Neural cell (in vitro differentiated cells): ENCODE measurements around the gene MMP28.

ENCODE experiments used
- CTCF ChIP-seq: fragments of 450-650 bp; IDR thresholded peaks from 2 replicates; pipeline ENCODE4 v1.5.1; 2014; ENCODE audit warnings: antibody characterized with exemption, mild to moderate bottlenecking, moderate library complexity; ENCODE audit not compliant: poor library complexity, severe bottlenecking
- EZH2 ChIP-seq: fragments of 200-600, 300-800 bp; shearing (Covaris generic), sonication (generic); IDR thresholded peaks from 2 replicates; pipeline ENCODE4 v1.6.1; 2014; ENCODE audit warnings: antibody characterized with exemption, low read length, borderline replicate concordance, mild to moderate bottlenecking; ENCODE audit not compliant: insufficient read depth, poor library complexity, severe bottlenecking
- MXI1 ChIP-seq: fragments of 450-650 bp; conservative IDR thresholded peaks from 2 replicates; pipeline ENCODE4 v1.6.1; 2014; ENCODE audit warnings: antibody characterized with exemption, mild to moderate bottlenecking; ENCODE audit not compliant: poor library complexity, severe bottlenecking
- POLR2AphosphoS5 ChIP-seq: IDR thresholded peaks from 2 replicates; pipeline ENCODE4 v1.6.1; 2012
- REST ChIP-seq: IDR thresholded peaks from 2 replicates; pipeline ENCODE4 v1.6.1; 2012; ENCODE audit warnings: borderline replicate concordance
- SMC3 ChIP-seq: fragments of 450-650 bp; conservative IDR thresholded peaks from 2 replicates; pipeline ENCODE4 v1.6.1; 2014; ENCODE audit warnings: antibody characterized with exemption, mild to moderate bottlenecking, moderate library complexity; ENCODE audit not compliant: poor library complexity

DNA sequence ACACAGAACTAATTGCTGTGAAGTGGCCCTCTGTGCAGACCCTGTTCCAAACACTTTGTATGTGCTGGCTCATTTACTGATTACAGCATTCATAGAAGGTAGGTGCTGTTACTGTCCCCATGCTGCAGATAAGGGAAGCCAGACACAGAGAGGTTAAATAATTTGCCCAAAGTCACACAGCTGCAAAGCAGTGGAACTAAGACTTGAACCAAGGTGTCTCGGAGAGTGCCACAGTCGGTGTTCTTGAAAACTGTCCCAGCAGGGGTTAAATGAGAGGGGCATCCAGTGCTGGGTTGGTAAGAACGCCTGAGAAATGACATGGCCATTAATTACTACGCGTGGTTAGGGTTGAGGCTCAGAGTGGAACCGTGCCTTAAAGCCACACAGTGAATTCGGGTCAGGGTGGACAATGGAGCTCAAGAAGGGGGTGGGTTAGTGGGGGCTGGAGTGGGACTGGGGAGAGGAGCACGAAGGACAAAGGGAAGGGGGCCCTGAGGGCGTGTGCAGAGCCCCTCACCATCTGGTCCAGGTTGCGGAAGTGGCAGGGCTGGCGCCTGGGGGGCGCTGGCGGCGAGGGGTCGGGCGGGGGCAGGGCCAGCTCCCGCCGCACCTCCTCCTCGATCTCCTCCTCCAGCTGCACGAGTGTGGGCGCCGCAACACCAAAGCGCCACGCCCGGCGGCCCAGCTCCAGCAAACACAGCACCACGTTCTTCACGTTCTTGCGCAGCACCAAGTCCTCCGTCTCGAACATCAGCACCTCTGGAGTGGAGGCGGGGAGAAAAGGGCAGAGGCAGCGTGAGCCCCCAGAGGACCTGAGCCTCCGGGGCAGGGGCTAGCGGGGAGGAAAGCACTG lies 45.7 kb downstream of the MMP28 start:
- no peak for TF ChIP-seq CTCF
- TF ChIP-seq POLR2AphosphoS5: no peak
- no peak for TF ChIP-seq EZH2
- no peak for TF ChIP-seq MXI1
- TF ChIP-seq REST: no peak
- TF ChIP-seq SMC3: no peak
